Measurements from ENCODE around the gene PIH1D1. TPM values are rescaled to one million over a fixed set of nuclear protein-coding genes. Genes with fewer than 3 reads are reported as not detected.
A peak's percentile ranks its signal among the peaks of the same experiment; 100 is the strongest.

The PIH1D1 gene
- total RNA-seq, 2 experiments from 2014 or later, result 145 to 151 TPM

DNA sequence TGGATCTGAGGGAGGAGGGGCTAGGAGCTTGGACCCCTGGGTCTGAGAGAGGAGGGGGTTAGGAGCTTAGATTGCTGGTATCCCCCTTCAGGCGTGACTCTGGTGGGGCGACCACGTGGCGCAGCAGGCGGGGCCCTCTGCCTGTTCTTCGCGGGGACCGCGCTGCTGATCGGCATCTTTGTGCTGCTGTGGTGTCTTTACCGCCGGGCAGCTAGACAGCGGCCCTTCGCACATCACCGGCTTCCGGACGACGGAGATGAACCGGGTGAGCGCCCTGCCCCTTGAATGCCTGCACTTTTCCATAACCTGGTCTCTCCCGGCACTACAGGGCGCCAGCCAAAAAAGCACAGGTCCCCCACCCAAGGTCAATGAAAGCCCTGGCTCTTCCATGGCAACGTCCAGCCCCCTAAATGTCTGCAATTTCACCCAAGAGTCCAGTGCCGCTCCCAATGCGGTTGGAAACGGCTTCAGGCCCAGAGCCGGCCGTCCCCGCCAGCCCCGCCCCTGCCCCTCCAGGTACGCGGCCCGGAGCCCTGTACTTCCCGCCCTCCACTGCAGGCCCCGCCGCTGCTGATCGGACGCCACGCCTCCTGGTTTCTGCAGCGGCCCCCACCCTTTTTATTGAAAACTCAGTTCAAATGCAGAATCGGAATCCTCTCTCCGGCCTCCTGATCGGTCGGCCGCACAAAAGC, 23.6 kb downstream of the PIH1D1 start:
- no peaks in the 10 kb centered on the region for H3K36me3 ChIP-seq (ENCODE audit: insufficient read depth, low read length)
- Mint-ChIP-seq H3K27ac (no peak overlapping the region), H3K4me1 (ENCODE audit: low read depth) (peaks cover 67% of the 10 kb centered on the region), H3K9me3 (no peaks in the 10 kb centered on the region), H3K4me3 (peak overlapping the region; percentile 39), H3K27me3 (peaks cover 98% of the 10 kb centered on the region), H3K36me3 (ENCODE audit: low read depth) (no peaks in the 10 kb centered on the region)
- ChIA-PET POLR2A (interaction anchor here (1.3 kb wide), 1 partner anchor 17 kb away, joined by 4 read pairs; no protein-coding TSS in a partner anchor), CTCF (no interaction called here)
- no peak overlapping the region for H3K27ac ChIP-seq (ENCODE audit: low read depth in 1 of 2, low read length in 2 of 2)
- DNase-seq, result peak in 3 of 14 experiments; percentile 48 to 58 (median 54)
- peak; percentile 44 for ATAC-seq (ENCODE audit: poor library complexity)
- peaks cover 89 to 99% of the 10 kb centered on the region in 2 experiments for H3K27me3 ChIP-seq (ENCODE audit: control insufficient read depth in 1 of 2, insufficient read depth in 2 of 2, low read length in 2 of 2)
- peaks cover 66% of the 10 kb centered on the region for H3K4me1 ChIP-seq (ENCODE audit: insufficient read depth, low read length)
- peaks cover 0 to 54% of the 10 kb centered on the region in 2 experiments for H3K9me3 ChIP-seq (ENCODE audit: control insufficient read depth in 1 of 2, insufficient read depth in 1 of 2, low read length in 2 of 2)
- intact Hi-C loops (cut with DNase I, micrococcal nuclease), result no loop called here
- TF ChIP-seq, protein P1, sequence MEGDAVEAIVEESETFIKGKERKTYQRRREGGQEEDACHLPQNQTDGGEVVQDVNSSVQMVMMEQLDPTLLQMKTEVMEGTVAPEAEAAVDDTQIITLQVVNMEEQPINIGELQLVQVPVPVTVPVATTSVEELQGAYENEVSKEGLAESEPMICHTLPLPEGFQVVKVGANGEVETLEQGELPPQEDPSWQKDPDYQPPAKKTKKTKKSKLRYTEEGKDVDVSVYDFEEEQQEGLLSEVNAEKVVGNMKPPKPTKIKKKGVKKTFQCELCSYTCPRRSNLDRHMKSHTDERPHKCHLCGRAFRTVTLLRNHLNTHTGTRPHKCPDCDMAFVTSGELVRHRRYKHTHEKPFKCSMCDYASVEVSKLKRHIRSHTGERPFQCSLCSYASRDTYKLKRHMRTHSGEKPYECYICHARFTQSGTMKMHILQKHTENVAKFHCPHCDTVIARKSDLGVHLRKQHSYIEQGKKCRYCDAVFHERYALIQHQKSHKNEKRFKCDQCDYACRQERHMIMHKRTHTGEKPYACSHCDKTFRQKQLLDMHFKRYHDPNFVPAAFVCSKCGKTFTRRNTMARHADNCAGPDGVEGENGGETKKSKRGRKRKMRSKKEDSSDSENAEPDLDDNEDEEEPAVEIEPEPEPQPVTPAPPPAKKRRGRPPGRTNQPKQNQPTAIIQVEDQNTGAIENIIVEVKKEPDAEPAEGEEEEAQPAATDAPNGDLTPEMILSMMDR (IDR thresholded peaks at IDR 0.05), result no peak
- H3K4me3 ChIP-seq (ENCODE audit: low read length), result peak overlapping the region; percentile 14

DNA sequence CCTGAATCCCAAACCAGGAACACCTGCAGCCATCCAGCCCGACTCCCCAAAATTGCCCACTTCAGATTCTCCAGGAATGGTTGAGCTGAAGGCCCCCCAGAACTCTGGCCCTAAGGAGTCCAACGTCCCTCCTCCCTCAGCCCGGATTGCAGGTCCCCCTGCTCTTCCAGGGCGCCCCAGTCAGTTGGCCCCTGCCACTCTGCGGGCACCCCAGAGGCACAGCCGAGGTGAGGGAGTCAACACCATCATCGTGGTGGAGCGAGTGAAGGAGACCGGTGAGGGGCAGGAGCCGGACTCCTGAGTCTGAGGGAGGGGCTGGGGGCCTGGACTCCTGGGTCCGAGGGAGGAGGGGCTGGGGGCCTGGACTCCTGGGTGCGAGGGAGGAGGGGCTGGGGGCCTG, 24.3 kb downstream of the PIH1D1 start:
- Histone ChIP-seq H3K27ac (ENCODE audit: low read depth in 1 of 2, low read length in 2 of 2) (no peak overlapping the region), H3K4me3 (ENCODE audit: low read length) (no peak overlapping the region), H3K9me3 (ENCODE audit: control insufficient read depth in 1 of 2, insufficient read depth in 1 of 2, low read length in 2 of 2) (peaks cover 0 to 49% of the 10 kb centered on the region in 2 experiments), H3K27me3 (ENCODE audit: control insufficient read depth in 1 of 2, insufficient read depth in 2 of 2, low read length in 2 of 2) (peaks cover 88 to 99% of the 10 kb centered on the region in 2 experiments), H3K36me3 (ENCODE audit: insufficient read depth, low read length) (no peaks in the 10 kb centered on the region), H3K4me1 (ENCODE audit: insufficient read depth, low read length) (peaks cover 66% of the 10 kb centered on the region)
- DNase-seq (no peak), ATAC-seq (ENCODE audit: poor library complexity) (no peak)
- TF ChIP-seq, protein P1 (IDR thresholded peaks at IDR 0.05), result no peak
- Mint-ChIP-seq H3K27ac (no peak overlapping the region), H3K4me1 (ENCODE audit: low read depth) (peaks cover 70% of the 10 kb centered on the region), H3K9me3 (no peaks in the 10 kb centered on the region), H3K27me3 (peaks cover 97% of the 10 kb centered on the region), H3K4me3 (no peak overlapping the region), H3K36me3 (ENCODE audit: low read depth) (no peaks in the 10 kb centered on the region)
- POLR2A ChIA-PET, result interaction anchor here (1.3 kb wide), 1 partner anchor 17 kb away, joined by 4 read pairs; no protein-coding TSS in a partner anchor
- CTCF ChIA-PET, result no interaction called here
- intact Hi-C loops (cut with DNase I, micrococcal nuclease), result no loop called here

DNA sequence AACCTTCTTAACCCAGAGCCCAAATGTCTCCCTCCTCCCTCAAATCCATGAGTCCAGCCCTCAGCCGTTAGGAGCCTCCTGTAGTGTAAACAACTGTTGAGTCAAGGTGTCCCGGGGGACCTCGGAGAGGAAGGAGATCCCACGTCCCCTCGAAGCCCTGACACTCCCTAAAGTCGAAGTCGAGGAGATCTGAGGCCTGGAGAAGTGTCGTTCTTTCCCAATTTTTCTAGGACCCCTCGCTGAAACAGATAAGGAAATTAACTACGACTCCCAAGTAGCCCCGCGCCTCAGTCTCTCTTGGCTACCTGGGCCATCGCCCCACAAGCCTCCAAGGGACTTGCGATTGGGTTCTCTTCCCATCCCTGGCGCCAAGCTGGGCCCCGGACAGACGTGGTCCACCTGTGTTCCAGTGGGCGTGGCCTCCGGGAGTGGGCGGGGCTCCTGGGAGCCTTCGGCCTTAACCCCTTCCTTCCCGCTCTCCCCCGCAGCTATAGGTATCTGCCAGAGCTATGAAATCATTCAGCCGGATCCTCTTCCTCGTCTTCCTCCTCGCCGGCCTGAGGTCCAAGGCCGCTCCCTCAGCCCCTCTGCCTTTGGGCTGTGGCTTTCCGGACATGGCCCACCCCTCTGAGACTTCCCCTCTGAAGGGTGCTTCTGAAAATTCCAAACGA, 25.6 kb downstream of the PIH1D1 start:
- H3K4me1 ChIP-seq (ENCODE audit: insufficient read depth, low read length), result peaks cover 67% of the 10 kb centered on the region
- H3K27me3 Mint-ChIP-seq, result peaks cover 95% of the 10 kb centered on the region
- no peaks in the 10 kb centered on the region for H3K36me3 ChIP-seq (ENCODE audit: insufficient read depth, low read length)
- H3K27me3 ChIP-seq (ENCODE audit: control insufficient read depth in 1 of 2, insufficient read depth in 2 of 2, low read length in 2 of 2), result peaks cover 88 to 98% of the 10 kb centered on the region in 2 experiments
- no peak overlapping the region for H3K4me3 ChIP-seq (ENCODE audit: low read length)
- ChIA-PET CTCF (interaction anchor here (0.6 to 1.3 kb wide), 3 partner anchors 18 to 45 kb away, joined by 3 to 5 read pairs (median 3); no protein-coding TSS in a partner anchor), POLR2A (interaction anchor here (1.3 to 1.7 kb wide), 2 partner anchors 10 to 28 kb away, joined by 4 to 6 read pairs; no protein-coding TSS in a partner anchor)
- H3K36me3 Mint-ChIP-seq (ENCODE audit: low read depth), result no peaks in the 10 kb centered on the region
- intact Hi-C loops (cut with DNase I, micrococcal nuclease), result no loop called here
- TF ChIP-seq, protein P1 (IDR thresholded peaks at IDR 0.05), result no peak
- ATAC-seq (ENCODE audit: poor library complexity) (no peak), DNase-seq (peak in 1 of 14 experiments; percentile 44)
- no peaks in the 10 kb centered on the region for H3K9me3 Mint-ChIP-seq
- no peak overlapping the region for H3K27ac ChIP-seq (ENCODE audit: low read depth in 1 of 2, low read length in 2 of 2)
- no peak overlapping the region for H3K4me3 Mint-ChIP-seq
- H3K4me1 Mint-ChIP-seq (ENCODE audit: low read depth), result peaks cover 78% of the 10 kb centered on the region
- H3K27ac Mint-ChIP-seq, result no peak overlapping the region
- peaks cover 0 to 39% of the 10 kb centered on the region in 2 experiments for H3K9me3 ChIP-seq (ENCODE audit: control insufficient read depth in 1 of 2, insufficient read depth in 1 of 2, low read length in 2 of 2)

Measured in CD4-positive, alpha-beta T cell (primary cell).